H1 (cell line): ENCODE data around the gene PNLIP. TPM values are rescaled to one million over a fixed set of nuclear protein-coding genes. Genes with fewer than 3 reads are reported as not detected.

Experiments used
- polyA plus RNA-seq, 7 experiments: library from polyadenylated mRNA; depleted of rRNA in 3 of 7; stranded (reverse) in 5 of 7; unstranded in 2 of 7; fragments of >200 nt in 5 of 7; fragments of 200-250 nt in 2 of 7; gene quantifications; 1 replicate in 5 of 7; 2 replicates in 1 of 7; 4 replicates in 1 of 7; pipeline versions ENCODE4 v1.2.1 to v1.2.3, GENCODE V29; 2011 to 2013; ENCODE audit warnings: missing spikeins in 2 of 7, mixed read lengths in 2 of 7
- small RNA-seq: library from polyadenylated mRNA; stranded (forward); fragments of <200 nt; extraction: miRNeasy Mini kit (QIAGEN cat#:217004); gene quantifications from one replicate; pipeline ENCODE3, GENCODE V24; 2013; ENCODE audit not compliant: insufficient read depth
- total RNA-seq: library from RNA; stranded (reverse); fragmentation: NEBNext Ultra II Directional; extraction: Animal tissue kit (Norgen Biotek cat#: 25700); gene quantifications from 2 replicates; pipeline ENCODE4 v1.2.1, GENCODE V29; 2021

PNLIP gene
- total and polyA plus RNA-seq, 2 of the 8 experiments (the other 6 are each of a cell fraction or from before 2014, with no cell fraction given) = not detected

Small RNA genes lying within 50 kb of the gene (small RNA-seq; reads per million reads assigned to genes)
- not detected for gene RNU6-1090P

Other genes with a start within 250 kb of the PNLIP start
- gene CCDC172, start 221.5 kb upstream of the PNLIP start, total RNA-seq = 1.7 and 3.6 TPM in 2 replicates
- gene CCDC172, start 221.5 kb upstream of the PNLIP start, polyA plus RNA-seq (2011; rRNA removed) = 0.91 and 1.1 TPM in 2 replicates
- not detected in 2 replicates for gene PNLIPRP3, start 118.1 kb upstream of the PNLIP start, total RNA-seq
- not detected in 2 replicates for gene PNLIPRP3, start 118.1 kb upstream of the PNLIP start, polyA plus RNA-seq (2011; rRNA removed)
- not detected in 2 replicates for gene PNLIPRP1, start 45.0 kb downstream of the PNLIP start, total RNA-seq
- not detected in 2 replicates for gene PNLIPRP1, start 45.0 kb downstream of the PNLIP start, polyA plus RNA-seq (2011; rRNA removed)
- 0.21 TPM in 1 of 2 replicates, not detected in the other for gene PNLIPRP2, start 75.0 kb downstream of the PNLIP start, total RNA-seq
- gene PNLIPRP2, start 75.0 kb downstream of the PNLIP start, polyA plus RNA-seq (2011; rRNA removed) = 0.11 and 0.13 TPM in 2 replicates
- 4.8 and 6.9 TPM in 2 replicates for gene HSPA12A, start 196.6 kb downstream of the PNLIP start, total RNA-seq
- gene HSPA12A, start 196.6 kb downstream of the PNLIP start, polyA plus RNA-seq (2011; rRNA removed) = 3.1 and 3.2 TPM in 2 replicates